Cardiac muscle cell (in vitro differentiated cells and primary cell): ENCODE results near the gene MPPED1. TPM values are rescaled to one million over a fixed set of nuclear protein-coding genes. Genes with fewer than 3 reads are reported as not detected.

ENCODE experiments used
- DNase-seq, 2 donors: peaks; one replicate each; pipeline versions ENCODE4 v3.0.0 to v3.0.0-alpha.2; 2010 to 2017; ENCODE audit warnings: low read depth in 1 of 2, low spot score in 1 of 2
- H3K27ac ChIP-seq: fragments of 200-600 bp; sonication (generic); 2 replicates; pipeline ENCODE4 v1.5.1; 2016
- H3K27me3 ChIP-seq: fragments of 200-600 bp; sonication (generic); 2 replicates; pipeline ENCODE4 v1.6.0; 2016; ENCODE audit warnings: control low read depth
- H3K36me3 ChIP-seq: fragments of 200-600 bp; sonication (generic); 2 replicates; pipeline ENCODE4 v1.5.1; 2016; ENCODE audit warnings: control low read depth
- H3K4me1 ChIP-seq: fragments of 200-600 bp; sonication (generic); 2 replicates; pipeline ENCODE4 v1.8.1; 2017; ENCODE audit warnings: low read depth, mild to moderate bottlenecking, mixed run types
- H3K4me3 ChIP-seq: fragments of 200-600 bp; sonication (generic); 2 replicates; pipeline ENCODE4 v1.5.1; 2016; ENCODE audit warnings: mild to moderate bottlenecking
- H3K9me3 ChIP-seq: fragments of 200-600 bp; sonication (generic); 2 replicates; pipeline ENCODE4 v1.5.1; 2017; ENCODE audit warnings: low read depth, mild to moderate bottlenecking, control low read depth
- polyA plus RNA-seq: library from polyadenylated mRNA; unstranded; fragments of >200 nt; fragmentation: Nextera tagmentation; extraction: Ambion mirVana; gene quantifications from 2 replicates; pipeline ENCODE4 v1.2.1, GENCODE V29; 2016
- total RNA-seq: library from RNA; depleted of rRNA; stranded (reverse); fragments of >200 nt; gene quantifications from 2 replicates; pipeline ENCODE4 v1.2.3, GENCODE V29; 2016
- TF ChIP-seq, protein P1 (sequence below): IDR thresholded peaks from 2 replicates; pipeline ENCODE4 v1.5.1; 2012; ENCODE audit warnings: low read depth, mild to moderate bottlenecking, low read length

Gene MPPED1
- total and polyA plus RNA-seq, 2 experiments from 2014 or later, result 0.12 TPM; not detected in 1

DNA sequence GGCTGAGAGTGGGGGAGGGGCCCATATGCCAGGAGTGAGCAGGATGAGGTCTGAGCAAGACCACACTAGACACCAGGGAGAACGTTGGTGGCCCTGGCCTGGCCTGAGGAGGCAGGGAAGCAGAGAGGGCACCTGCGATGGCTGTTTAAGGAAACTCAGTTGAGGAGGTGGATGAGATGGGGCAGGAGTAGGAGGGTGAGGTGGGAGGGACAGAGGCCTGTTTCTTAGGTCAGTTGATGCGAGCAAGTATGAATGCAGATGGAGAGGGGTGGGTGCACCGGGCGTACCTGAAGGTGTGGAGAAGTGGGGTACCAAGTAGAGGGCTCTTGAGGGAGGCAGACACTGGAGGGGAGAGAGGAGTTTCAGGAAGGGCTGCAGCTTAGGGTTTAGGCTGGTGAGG, 10.6 kb upstream of the MPPED1 start:
- no peak for DNase-seq
- no peaks in the 10 kb centered on the region for H3K9me3 ChIP-seq

DNA sequence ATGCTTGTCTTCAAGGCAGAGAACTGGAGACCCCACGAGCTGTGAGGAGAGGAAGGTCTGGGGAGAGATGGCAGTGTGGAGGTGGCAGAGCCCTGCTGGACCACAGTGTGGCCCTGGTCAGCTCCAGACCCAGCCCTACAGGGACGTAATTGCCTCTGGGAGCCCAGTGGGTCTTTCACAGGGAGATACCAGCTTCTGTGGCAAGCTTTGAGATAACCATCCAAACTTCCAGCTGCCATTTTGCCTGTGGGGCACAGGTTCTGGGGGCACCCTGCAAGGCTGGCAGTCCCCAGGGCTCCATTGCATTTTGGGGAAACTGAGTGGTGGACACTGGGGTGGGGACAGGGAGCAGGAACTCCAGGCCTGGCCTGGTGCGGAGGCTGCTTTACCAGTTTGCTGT, 10.2 kb upstream of the MPPED1 start:
- DNase-seq, result no peak
- Histone ChIP-seq H3K27me3 (peaks cover 4% of the 10 kb centered on the region), H3K9me3 (no peaks in the 10 kb centered on the region), H3K27ac (no peak overlapping the region), H3K4me3 (no peak overlapping the region), H3K36me3 (no peaks in the 10 kb centered on the region), H3K4me1 (no peaks in the 10 kb centered on the region)
- TF ChIP-seq, protein P1, sequence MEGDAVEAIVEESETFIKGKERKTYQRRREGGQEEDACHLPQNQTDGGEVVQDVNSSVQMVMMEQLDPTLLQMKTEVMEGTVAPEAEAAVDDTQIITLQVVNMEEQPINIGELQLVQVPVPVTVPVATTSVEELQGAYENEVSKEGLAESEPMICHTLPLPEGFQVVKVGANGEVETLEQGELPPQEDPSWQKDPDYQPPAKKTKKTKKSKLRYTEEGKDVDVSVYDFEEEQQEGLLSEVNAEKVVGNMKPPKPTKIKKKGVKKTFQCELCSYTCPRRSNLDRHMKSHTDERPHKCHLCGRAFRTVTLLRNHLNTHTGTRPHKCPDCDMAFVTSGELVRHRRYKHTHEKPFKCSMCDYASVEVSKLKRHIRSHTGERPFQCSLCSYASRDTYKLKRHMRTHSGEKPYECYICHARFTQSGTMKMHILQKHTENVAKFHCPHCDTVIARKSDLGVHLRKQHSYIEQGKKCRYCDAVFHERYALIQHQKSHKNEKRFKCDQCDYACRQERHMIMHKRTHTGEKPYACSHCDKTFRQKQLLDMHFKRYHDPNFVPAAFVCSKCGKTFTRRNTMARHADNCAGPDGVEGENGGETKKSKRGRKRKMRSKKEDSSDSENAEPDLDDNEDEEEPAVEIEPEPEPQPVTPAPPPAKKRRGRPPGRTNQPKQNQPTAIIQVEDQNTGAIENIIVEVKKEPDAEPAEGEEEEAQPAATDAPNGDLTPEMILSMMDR, result no peak

More for the DNA sequence above, 10.6 kb upstream of the MPPED1 start:
- Histone ChIP-seq H3K4me1 (no peaks in the 10 kb centered on the region), H3K27me3 (peaks cover 4% of the 10 kb centered on the region), H3K36me3 (no peaks in the 10 kb centered on the region), H3K27ac (no peak overlapping the region), H3K4me3 (no peak overlapping the region)
- TF ChIP-seq, protein P1, result no peak

DNA sequence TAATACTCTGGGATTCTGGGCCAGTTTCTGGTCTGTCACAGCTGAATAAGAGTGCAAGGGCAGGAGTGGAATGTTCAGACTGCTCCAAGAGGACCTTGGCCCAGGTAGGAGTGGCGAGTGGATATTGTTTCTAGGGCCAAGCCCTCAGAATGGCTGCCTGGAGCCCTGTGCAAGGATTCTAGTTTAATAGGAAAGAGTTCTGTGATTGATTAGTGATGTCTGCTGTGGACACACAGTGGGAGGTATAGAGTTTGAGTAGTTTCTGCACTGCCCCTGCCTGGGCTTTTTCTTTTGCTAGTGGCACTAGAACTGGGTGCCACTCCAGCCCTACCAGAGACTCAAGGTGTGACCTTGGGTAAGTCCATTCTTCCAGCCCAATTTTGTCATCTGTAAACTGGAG, 9.7 kb upstream of the MPPED1 start:
- Histone ChIP-seq H3K4me3 (no peak overlapping the region), H3K27ac (no peak overlapping the region), H3K36me3 (no peaks in the 10 kb centered on the region), H3K27me3 (peaks cover 4% of the 10 kb centered on the region), H3K4me1 (no peaks in the 10 kb centered on the region), H3K9me3 (no peaks in the 10 kb centered on the region)
- DNase-seq, result no peak
- TF ChIP-seq, protein P1, result no peak

DNA sequence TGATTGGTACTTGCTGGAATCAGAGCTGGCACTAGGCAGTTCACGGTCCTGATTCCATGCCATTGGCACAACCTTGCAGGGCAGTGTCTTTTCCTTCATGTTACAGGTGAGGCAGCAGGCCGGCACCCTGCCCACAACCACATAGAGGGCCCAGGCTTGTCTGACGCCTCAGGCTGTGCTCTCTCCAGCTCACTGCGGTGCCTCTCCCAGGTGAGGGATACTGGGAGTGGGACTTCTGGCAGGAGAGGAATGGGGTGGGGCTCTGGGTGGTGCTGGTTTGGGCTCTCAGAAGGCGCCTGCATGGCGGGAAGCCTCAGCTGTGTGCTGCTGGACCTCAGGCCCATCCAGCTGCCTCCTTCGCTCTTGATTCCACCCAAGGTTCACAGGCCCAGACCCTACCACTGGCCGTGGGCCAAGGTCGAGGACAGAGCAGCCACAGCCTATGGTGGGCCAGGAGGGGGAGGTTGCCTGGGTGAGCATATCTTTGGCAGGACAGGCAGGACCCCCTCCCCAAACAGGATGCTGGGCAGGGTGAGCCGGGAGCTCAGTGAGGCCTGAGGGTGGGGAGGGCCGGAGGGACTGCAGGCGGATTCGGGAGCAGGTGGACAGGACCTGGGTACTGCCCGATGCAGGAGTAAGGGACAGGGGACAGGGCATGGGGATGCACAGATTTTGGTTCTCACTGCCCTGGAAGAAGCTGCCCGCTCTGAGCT, 7.0 kb upstream of the MPPED1 start:
- DNase-seq, result no peak
- TF ChIP-seq, protein P1, result no peak
- no peaks in the 10 kb centered on the region for H3K9me3 ChIP-seq
- peaks cover 22% of the 10 kb centered on the region for H3K27me3 ChIP-seq
- H3K36me3 ChIP-seq, result no peaks in the 10 kb centered on the region
- H3K4me3 ChIP-seq, result no peak overlapping the region
- H3K4me1 ChIP-seq, result no peaks in the 10 kb centered on the region
- H3K27ac ChIP-seq, result no peak overlapping the region

DNA sequence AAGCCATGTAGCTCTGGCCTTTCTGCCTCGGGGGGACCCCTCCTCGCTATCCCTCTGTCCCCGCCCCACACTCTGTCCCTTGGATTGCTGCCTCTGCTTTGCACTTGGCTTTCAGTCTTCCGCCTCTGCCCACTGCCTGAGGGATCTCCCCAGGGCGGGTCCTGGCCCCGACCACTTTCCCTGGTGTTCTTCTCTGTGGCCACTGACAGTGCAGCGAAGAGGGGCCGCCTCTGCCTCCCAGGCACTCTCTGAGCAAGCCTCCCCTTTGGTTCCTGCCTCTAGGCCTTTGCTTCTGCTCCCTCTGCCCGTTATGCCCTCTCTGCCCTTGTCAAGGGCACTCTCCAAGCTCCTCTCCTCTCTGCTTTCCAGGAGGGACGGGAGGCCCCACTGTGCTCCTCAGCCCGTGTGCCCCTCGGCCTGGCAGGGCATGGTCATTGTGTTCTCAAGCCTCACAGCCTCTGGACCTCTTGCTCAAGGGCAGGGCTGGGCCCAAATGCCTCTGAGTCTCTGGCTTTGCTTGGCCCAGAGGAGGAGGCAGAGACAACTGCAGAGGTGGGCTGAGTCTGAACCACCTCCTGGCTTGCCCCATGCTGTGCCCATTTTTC, 5.5 kb upstream of the MPPED1 start:
- DNase-seq, result no peak
- peaks cover 36% of the 10 kb centered on the region for H3K27me3 ChIP-seq
- no peak overlapping the region for H3K27ac ChIP-seq
- TF ChIP-seq, protein P1, result no peak
- no peaks in the 10 kb centered on the region for H3K36me3 ChIP-seq
- no peaks in the 10 kb centered on the region for H3K4me1 ChIP-seq
- no peaks in the 10 kb centered on the region for H3K9me3 ChIP-seq
- no peak overlapping the region for H3K4me3 ChIP-seq
